OCI-LY7 (cell line): Measurements from ENCODE around the gene RDH14. TPM values are rescaled to one million over a fixed set of nuclear protein-coding genes. Genes with fewer than 3 reads are reported as not detected.

Source experiments
- BruUV-seq: library from RNA; stranded (reverse); fragments of 400-500 nt; replicated peaks from 2 replicates; lab custom pipeline; 2021; lab: Mats Ljungman, UMichigan
- CTCF ChIA-PET: fragments of 300-600 bp; sonication (Branson Sonifier 250); formaldehyde crosslinking; loops from one replicate; lab custom pipeline; 2022; ENCODE audit warnings: antibody characterized with exemption; ENCODE audit not compliant: unreplicated experiment; lab: Charles Lee
- POLR2A ChIA-PET: fragments of 300-600 bp; sonication (Branson Sonifier 250); formaldehyde crosslinking; loops from one replicate; lab custom pipeline; 2022; ENCODE audit warnings: antibody characterized with exemption; lab: Charles Lee
- DNase-seq: peaks from one replicate; pipeline ENCODE4 v3.0.0-alpha.2; 2015; ENCODE audit warnings: low spot score
- H2AFZ ChIP-seq: fragments of 200-600 bp; sonication (generic), shearing (Covaris generic); 2 replicates; pipeline ENCODE4 v1.6.1; 2014; ENCODE audit warnings: mild to moderate bottlenecking, antibody characterized with exemption, low read length, moderate library complexity
- H3K27ac ChIP-seq: fragments of 200-600 bp; sonication (generic); 2 replicates; pipeline ENCODE4 v1.5.1; 2014; ENCODE audit warnings: mixed run types, low read depth, mild to moderate bottlenecking, moderate library complexity, low read length, inconsistent platforms; ENCODE audit not compliant: poor library complexity, severe bottlenecking
- H3K36me3 ChIP-seq: fragments of 200-600 bp; sonication (generic); 2 replicates; pipeline ENCODE4 v1.6.1; 2014; ENCODE audit warnings: mild to moderate bottlenecking, antibody characterized with exemption, low read length, moderate library complexity, mixed read lengths; ENCODE audit not compliant: insufficient read depth
- H3K4me1 ChIP-seq: fragments of 200-600 bp; sonication (generic); 2 replicates; pipeline ENCODE4 v1.5.1; 2014; ENCODE audit warnings: mild to moderate bottlenecking, low read length; ENCODE audit not compliant: insufficient read depth, poor library complexity, severe bottlenecking
- H3K4me2 ChIP-seq: fragments of 200-600 bp; sonication (generic); 2 replicates; pipeline ENCODE4 v1.6.1; 2014; ENCODE audit warnings: mild to moderate bottlenecking, low read length
- H3K4me3 ChIP-seq: fragments of 200-600 bp; sonication (generic); 2 replicates; pipeline ENCODE4 v1.5.1; 2014; ENCODE audit warnings: mild to moderate bottlenecking, low read depth, low read length; ENCODE audit not compliant: poor library complexity, severe bottlenecking
- H3K79me2 ChIP-seq: fragments of 200-600 bp; sonication (generic); 2 replicates; pipeline ENCODE4 v1.6.1; 2016; ENCODE audit warnings: low read depth, mild to moderate bottlenecking, low read length, moderate library complexity, mixed read lengths; ENCODE audit not compliant: insufficient read depth
- H3K9me2 ChIP-seq: fragments of 200-600 bp; sonication (generic); 2 replicates; pipeline ENCODE4 v1.6.1; 2016; ENCODE audit warnings: mild to moderate bottlenecking, low read length, mixed read lengths; ENCODE audit not compliant: insufficient read depth
- H3K9me3 ChIP-seq: fragments of 200-600 bp; sonication (generic); 2 replicates; pipeline ENCODE4 v1.6.1; 2014; ENCODE audit warnings: mild to moderate bottlenecking, mixed run types, low read length, mixed read lengths
- H4K20me1 ChIP-seq: fragments of 200-600 bp; sonication (generic); 2 replicates; pipeline ENCODE4 v1.6.1; 2014; ENCODE audit warnings: mild to moderate bottlenecking, antibody characterized with exemption, low read length, moderate library complexity, mixed read lengths; ENCODE audit not compliant: insufficient read depth
- EZH2phosphoT487 ChIP-seq: fragments of 200-600 bp; sonication (generic); IDR thresholded peaks from 2 replicates; pipeline ENCODE4 v1.6.1; 2018; ENCODE audit warnings: low read depth, borderline replicate concordance, mild to moderate bottlenecking, mixed run types, antibody characterized with exemption, low read length, moderate library complexity, mixed read lengths
- intact Hi-C: fragments of 100-400 bp; cut with micrococcal nuclease; formaldehyde crosslinking; loops from one replicate; pipeline ENCODE4 v1.10.0; 2022; ENCODE audit not compliant: unreplicated experiment
- total RNA-seq, 2 experiments: library from RNA; depleted of rRNA in 1 of 2; stranded (reverse); fragments of >200 nt in 1 of 2; shearing (Covaris generic) in 1 of 2; gene quantifications; 2 replicates each; pipeline ENCODE4 v1.2.3, GENCODE V29; 2014 to 2022
- TF ChIP-seq, protein P1 (sequence below): fragments of 200-600 bp; sonication (generic); conservative IDR thresholded peaks from 2 replicates; pipeline ENCODE4 v1.5.1; 2014; ENCODE audit warnings: mild to moderate bottlenecking, antibody characterized with exemption, low read length, moderate library complexity, mixed read lengths

RDH14 gene
- total RNA-seq, 2 experiments from 2014 or later: 20.6 to 25.2 TPM

DNA sequence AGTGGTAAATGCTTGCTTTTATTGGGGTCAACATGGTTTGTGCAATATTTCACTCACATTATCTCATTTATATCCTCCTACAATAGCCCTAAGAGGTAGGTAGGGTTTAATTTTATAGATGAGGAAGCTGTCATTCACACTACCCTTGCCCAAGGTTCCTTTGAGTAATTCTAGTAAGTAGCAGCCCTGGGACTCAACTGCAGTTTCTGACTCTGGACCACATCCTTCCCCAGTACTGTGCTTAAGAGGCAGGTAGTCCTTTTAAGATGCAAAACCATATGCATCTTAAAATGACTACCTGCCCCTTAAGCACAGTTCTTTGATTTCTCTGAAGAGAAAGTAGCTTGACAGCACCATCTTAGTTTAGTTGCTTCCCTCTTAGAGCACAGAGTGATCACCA, 44.7 kb upstream of the RDH14 start:
- Histone ChIP-seq H3K4me2 (no peak overlapping the region), H3K9me3 (no peaks in the 10 kb centered on the region), H3K4me1 (peaks cover 3% of the 10 kb centered on the region), H3K36me3 (no peaks in the 10 kb centered on the region), H2AFZ (no peak overlapping the region), H4K20me1 (no peaks in the 10 kb centered on the region), H3K4me3 (no peak overlapping the region), H3K79me2 (no peaks in the 10 kb centered on the region), H3K27ac (no peak overlapping the region), H3K9me2 (no peaks in the 10 kb centered on the region)
- BruUV-seq: no TSS peak
- DNase-seq: no peak
- no peak for TF ChIP-seq EZH2phosphoT487
- TF ChIP-seq, protein P1, sequence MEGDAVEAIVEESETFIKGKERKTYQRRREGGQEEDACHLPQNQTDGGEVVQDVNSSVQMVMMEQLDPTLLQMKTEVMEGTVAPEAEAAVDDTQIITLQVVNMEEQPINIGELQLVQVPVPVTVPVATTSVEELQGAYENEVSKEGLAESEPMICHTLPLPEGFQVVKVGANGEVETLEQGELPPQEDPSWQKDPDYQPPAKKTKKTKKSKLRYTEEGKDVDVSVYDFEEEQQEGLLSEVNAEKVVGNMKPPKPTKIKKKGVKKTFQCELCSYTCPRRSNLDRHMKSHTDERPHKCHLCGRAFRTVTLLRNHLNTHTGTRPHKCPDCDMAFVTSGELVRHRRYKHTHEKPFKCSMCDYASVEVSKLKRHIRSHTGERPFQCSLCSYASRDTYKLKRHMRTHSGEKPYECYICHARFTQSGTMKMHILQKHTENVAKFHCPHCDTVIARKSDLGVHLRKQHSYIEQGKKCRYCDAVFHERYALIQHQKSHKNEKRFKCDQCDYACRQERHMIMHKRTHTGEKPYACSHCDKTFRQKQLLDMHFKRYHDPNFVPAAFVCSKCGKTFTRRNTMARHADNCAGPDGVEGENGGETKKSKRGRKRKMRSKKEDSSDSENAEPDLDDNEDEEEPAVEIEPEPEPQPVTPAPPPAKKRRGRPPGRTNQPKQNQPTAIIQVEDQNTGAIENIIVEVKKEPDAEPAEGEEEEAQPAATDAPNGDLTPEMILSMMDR: no peak
- POLR2A ChIA-PET: interaction anchor here (0.6 to 1.0 kb wide), 3 partner anchors 9 to 463 kb away, joined by 3 to 6 read pairs (median 3); no protein-coding TSS in a partner anchor
- intact Hi-C loops: no loop called here
- CTCF ChIA-PET: no interaction called here

DNA sequence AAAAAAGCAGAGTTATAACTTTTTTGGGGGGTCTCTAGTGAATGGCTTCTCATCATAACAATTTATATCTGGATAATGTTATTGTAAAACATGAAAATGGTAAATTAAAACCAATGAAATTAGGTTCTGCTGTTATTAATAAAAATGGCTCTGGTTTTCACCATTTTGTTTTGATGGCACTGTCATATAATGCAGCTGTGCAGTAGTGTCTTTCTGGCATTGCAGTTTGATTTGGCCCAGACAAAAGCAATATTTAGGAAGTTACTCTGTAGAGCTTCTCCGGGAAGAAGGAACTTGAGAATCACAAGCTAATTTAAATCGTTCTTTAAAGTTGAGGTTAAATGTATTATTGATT, 44.1 kb upstream of the RDH14 start:
- TF ChIP-seq EZH2phosphoT487: no peak
- TF ChIP-seq, protein P1: no peak
- Histone ChIP-seq H3K9me2 (no peaks in the 10 kb centered on the region), H3K79me2 (no peaks in the 10 kb centered on the region), H3K36me3 (no peaks in the 10 kb centered on the region), H3K9me3 (no peaks in the 10 kb centered on the region), H2AFZ (no peak overlapping the region), H3K4me3 (no peak overlapping the region), H4K20me1 (no peaks in the 10 kb centered on the region), H3K4me1 (peaks cover 9% of the 10 kb centered on the region), H3K27ac (no peak overlapping the region), H3K4me2 (no peak overlapping the region)
- DNase-seq: no peak
- intact Hi-C loops: no loop called here
- ChIA-PET CTCF (no interaction called here), POLR2A (no interaction called here)
- no TSS peak for BruUV-seq

DNA sequence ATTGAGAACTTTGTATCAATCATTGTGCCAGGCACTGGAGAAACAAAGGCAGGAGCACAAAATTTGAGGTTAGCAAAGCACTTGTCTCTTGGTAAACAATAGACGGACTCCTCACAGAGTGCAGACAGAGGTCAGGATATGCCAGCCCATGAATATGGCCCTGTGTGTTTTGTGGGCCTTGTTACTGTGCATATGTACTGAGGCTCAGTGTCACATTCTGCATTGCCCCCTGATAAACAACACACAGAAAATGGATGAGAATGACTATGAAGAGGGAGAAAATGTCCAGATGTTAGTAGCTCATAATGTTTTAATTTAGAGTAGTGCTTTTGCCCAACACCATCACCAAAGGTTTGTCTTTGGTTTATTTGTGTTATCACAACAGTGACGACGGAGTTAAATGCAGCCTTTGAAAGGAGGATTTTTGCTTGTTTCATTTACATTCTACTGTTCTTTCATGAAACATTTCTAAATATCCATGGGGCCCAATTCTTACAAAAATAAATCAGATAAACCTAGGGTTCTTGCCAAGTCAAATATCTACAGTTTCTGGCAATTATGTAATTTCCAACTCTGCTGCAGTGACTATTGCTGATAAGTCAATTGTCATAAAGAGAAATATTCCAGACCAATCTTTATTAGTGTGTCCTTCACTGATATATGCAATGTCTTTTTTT, 43.5 kb upstream of the RDH14 start:
- Histone ChIP-seq H3K9me2 (no peaks in the 10 kb centered on the region), H3K36me3 (no peaks in the 10 kb centered on the region), H3K4me1 (peaks cover 14% of the 10 kb centered on the region), H2AFZ (no peak overlapping the region), H4K20me1 (no peaks in the 10 kb centered on the region), H3K27ac (no peak overlapping the region), H3K4me3 (no peak overlapping the region), H3K4me2 (no peak overlapping the region), H3K9me3 (no peaks in the 10 kb centered on the region), H3K79me2 (no peaks in the 10 kb centered on the region)
- no peak for DNase-seq
- POLR2A ChIA-PET: no interaction called here
- TF ChIP-seq, protein P1: no peak
- TF ChIP-seq EZH2phosphoT487: no peak
- CTCF ChIA-PET: interaction anchor here (1.1 kb wide), 1 partner anchor 15 kb away, joined by 3 read pairs; no protein-coding TSS in a partner anchor
- intact Hi-C loops: no loop called here
- BruUV-seq: no TSS peak
